Nephron progenitor cell (in vitro differentiated cells): ENCODE data around the gene TMEM40.
"Not testable (repeated sequence)": the region's sequence is repeated elsewhere in the genome, so short reads cannot be mapped to it uniquely, and the experiment has no call there.

ENCODE experiments used
- DNase-seq: peaks from one replicate; pipeline ENCODE4 v3.0.0; 2021
- H3K27ac Mint-ChIP-seq: 2 replicates; pipeline ENCODE4 v1.8.0; 2021; ENCODE audit warnings: mild to moderate bottlenecking, moderate library complexity, mixed read lengths
- H3K27me3 Mint-ChIP-seq: 2 replicates; pipeline ENCODE4 v1.8.0; 2021; ENCODE audit warnings: mild to moderate bottlenecking, low read depth, mixed read lengths; ENCODE audit not compliant: poor library complexity
- H3K36me3 Mint-ChIP-seq: 2 replicates; pipeline ENCODE4 v1.8.0; 2021; ENCODE audit warnings: low read depth, mixed read lengths
- H3K4me1 Mint-ChIP-seq: 2 replicates; pipeline ENCODE4 v1.8.0; 2021; ENCODE audit warnings: mixed read lengths
- H3K4me3 Mint-ChIP-seq: 2 replicates; pipeline ENCODE4 v1.8.0; 2021; ENCODE audit warnings: mild to moderate bottlenecking, moderate library complexity, mixed read lengths
- H3K9me3 Mint-ChIP-seq: 2 replicates; pipeline ENCODE4 v1.8.0; 2021; ENCODE audit warnings: mild to moderate bottlenecking, moderate library complexity, mixed read lengths
- CTCF ChIP-seq: fragments of 200-600 bp; sonication (generic); IDR thresholded peaks from 2 replicates; pipeline ENCODE4 v1.5.0; 2021; ENCODE audit warnings: antibody characterized with exemption

TMEM40 gene

GRCh38 chr3:12705981-12706380 is 53.1 kb downstream of the TMEM40 start:
- Mint-ChIP-seq H3K36me3 (no peaks in the 10 kb centered on the region), H3K9me3 (no peaks in the 10 kb centered on the region), H3K27me3 (peaks cover 15% of the 10 kb centered on the region), H3K27ac (no peak overlapping the region), H3K4me1 (peaks cover 16% of the 10 kb centered on the region), H3K4me3 (no peak overlapping the region)
- no peak for TF ChIP-seq CTCF
- no peak for DNase-seq

DNA sequence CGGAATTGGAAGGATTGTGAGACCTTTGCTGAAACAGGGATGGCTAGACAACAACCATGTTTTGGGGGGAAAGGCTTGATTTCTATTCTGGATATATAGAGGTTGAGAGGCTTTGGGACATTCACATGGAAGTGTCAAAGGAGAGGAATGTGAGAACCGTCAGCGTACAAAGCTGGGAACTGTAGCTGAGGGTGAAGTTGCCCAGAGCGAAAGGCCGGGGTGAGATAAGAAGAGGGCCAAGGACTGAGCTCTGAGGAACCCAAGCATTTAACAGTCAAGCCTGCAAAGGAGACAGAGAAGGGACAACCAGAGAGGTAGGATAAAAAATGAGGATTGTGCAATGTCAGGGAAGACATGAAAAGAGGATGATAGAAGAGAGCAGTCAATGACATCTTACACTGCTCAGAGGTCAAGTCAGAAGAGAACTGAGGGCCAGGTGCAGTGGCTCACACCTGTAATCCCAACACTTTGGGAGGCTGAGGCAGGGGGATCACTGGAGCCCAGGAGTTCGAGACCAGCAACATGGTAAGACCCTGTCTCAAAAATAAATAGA is 53.6 kb downstream of the TMEM40 start:
- Mint-ChIP-seq H3K36me3 (no peaks in the 10 kb centered on the region), H3K4me3 (no peak overlapping the region), H3K9me3 (no peaks in the 10 kb centered on the region), H3K27me3 (peaks cover 12% of the 10 kb centered on the region), H3K27ac (no peak overlapping the region), H3K4me1 (peaks cover 20% of the 10 kb centered on the region)
- no peak for TF ChIP-seq CTCF
- DNase-seq: no peak

DNA sequence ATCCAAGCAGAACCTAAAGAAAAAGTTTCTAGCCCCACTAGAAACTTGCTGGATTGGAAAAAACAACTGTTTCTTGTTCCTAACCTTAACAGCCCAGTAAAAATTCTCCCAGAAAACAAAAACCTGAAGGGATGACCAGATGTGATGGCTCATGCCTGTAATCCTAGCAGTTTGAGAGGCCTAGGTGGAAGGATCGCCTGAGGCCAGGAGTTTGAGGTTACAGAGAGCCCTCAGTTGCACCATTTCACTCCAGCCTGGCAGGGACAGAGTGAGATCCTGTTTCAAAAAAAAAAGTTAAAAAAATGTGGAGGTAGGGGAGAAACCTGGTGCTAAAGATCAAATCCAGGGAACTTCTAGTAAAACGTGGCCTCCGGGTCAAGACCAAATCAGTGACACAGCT is 56.6 kb downstream of the TMEM40 start:
- Mint-ChIP-seq H3K4me1 (peaks cover 16% of the 10 kb centered on the region), H3K4me3 (no peak overlapping the region), H3K36me3 (no peaks in the 10 kb centered on the region), H3K27me3 (peaks cover 9% of the 10 kb centered on the region), H3K9me3 (no peaks in the 10 kb centered on the region), H3K27ac (no peak overlapping the region)
- no peak for DNase-seq
- no peak for TF ChIP-seq CTCF

GRCh38 chr3:12701601-12702000 is 57.5 kb downstream of the TMEM40 start:
- not testable (repeated sequence) for H3K4me3 Mint-ChIP-seq, H3K27ac Mint-ChIP-seq, H3K27me3 Mint-ChIP-seq, H3K9me3 Mint-ChIP-seq, DNase-seq, H3K36me3 Mint-ChIP-seq
- peaks cover 11% of the 10 kb centered on the region for H3K4me1 Mint-ChIP-seq

GRCh38 chr3:12700800-12701199 is 58.3 kb downstream of the TMEM40 start:
- no peak for DNase-seq
- H3K27ac Mint-ChIP-seq: no peak overlapping the region
- no peaks in the 10 kb centered on the region for H3K36me3 Mint-ChIP-seq

DNA sequence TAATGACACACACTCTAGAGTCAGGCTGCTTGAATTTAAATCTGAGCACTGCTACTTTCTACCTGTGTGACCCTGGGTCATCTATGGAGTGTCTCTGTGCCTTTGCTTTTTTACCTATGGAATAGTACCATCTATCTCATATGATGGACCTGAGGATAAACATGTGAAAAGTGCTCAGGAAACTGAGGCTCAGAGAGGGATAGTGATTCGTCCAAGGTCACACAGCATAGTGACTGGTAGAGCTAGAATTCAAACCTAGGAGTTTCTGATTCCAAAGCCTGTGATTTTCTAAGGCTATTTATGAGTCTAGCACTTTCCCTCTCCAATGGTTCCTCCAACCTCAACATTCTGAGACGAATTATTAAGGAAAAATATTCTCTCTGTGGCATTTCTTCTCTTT is 63.1 kb downstream of the TMEM40 start:
- TF ChIP-seq CTCF: no peak
- Mint-ChIP-seq H3K36me3 (no peaks in the 10 kb centered on the region), H3K9me3 (no peaks in the 10 kb centered on the region), H3K4me3 (no peak overlapping the region), H3K4me1 (peaks cover 18% of the 10 kb centered on the region), H3K27me3 (peaks cover 5% of the 10 kb centered on the region), H3K27ac (no peak overlapping the region)
- no peak for DNase-seq

More at GRCh38 chr3:12700800-12701199, 58.3 kb downstream of the TMEM40 start:
- Mint-ChIP-seq H3K9me3 (no peaks in the 10 kb centered on the region), H3K4me3 (no peak overlapping the region), H3K27me3 (no peaks in the 10 kb centered on the region), H3K4me1 (peaks cover 11% of the 10 kb centered on the region)
- TF ChIP-seq CTCF: no peak
